ENCODE data around the gene ATG2A.

Gene ATG2A

DNA sequence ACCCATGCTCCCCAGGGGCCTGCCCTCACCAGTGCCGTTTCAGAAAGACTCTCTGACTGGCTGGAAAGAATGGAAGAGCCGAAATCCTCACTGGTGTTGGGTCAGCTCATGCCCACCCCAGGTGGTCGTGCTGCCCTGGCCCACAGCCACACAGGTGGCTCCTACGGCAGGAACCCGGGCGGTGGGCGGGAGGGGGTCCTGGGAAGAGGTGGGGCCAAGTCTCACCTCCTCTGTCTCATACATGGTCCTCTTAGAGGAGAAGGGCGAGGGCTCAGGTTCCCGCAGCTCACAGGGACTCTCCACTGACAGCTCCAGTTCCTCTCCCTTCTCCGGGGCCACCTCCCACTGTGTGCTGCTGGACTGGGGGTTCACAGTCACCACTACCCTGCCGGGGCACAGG lies 8.2 kb downstream of the ATG2A start:
- H3K27ac ChIP-seq = no peak overlapping the region
- H3K36me3 ChIP-seq = peaks cover 67% of the 10 kb centered on the region
- H3K27me3 ChIP-seq (ENCODE audit: insufficient read depth, low read depth, severe bottlenecking) = no peaks in the 10 kb centered on the region
- H3K4me3 ChIP-seq (ENCODE audit: low read depth, low read length) = no peak overlapping the region
- TF ChIP-seq CTCF (IDR thresholded peaks at IDR 0.05; ENCODE audit: low read depth, low read length) = no peak
- no peak for DNase-seq
- H3K9me3 ChIP-seq (ENCODE audit: severe bottlenecking) = no peaks in the 10 kb centered on the region

GRCh38 chr11:64906314-64906635 lies 10.7 kb downstream of the ATG2A start:
- H3K36me3 ChIP-seq = peaks cover 46% of the 10 kb centered on the region
- no peak for DNase-seq
- TF ChIP-seq CTCF (IDR thresholded peaks at IDR 0.05; ENCODE audit: low read depth, low read length) = no peak

DNA sequence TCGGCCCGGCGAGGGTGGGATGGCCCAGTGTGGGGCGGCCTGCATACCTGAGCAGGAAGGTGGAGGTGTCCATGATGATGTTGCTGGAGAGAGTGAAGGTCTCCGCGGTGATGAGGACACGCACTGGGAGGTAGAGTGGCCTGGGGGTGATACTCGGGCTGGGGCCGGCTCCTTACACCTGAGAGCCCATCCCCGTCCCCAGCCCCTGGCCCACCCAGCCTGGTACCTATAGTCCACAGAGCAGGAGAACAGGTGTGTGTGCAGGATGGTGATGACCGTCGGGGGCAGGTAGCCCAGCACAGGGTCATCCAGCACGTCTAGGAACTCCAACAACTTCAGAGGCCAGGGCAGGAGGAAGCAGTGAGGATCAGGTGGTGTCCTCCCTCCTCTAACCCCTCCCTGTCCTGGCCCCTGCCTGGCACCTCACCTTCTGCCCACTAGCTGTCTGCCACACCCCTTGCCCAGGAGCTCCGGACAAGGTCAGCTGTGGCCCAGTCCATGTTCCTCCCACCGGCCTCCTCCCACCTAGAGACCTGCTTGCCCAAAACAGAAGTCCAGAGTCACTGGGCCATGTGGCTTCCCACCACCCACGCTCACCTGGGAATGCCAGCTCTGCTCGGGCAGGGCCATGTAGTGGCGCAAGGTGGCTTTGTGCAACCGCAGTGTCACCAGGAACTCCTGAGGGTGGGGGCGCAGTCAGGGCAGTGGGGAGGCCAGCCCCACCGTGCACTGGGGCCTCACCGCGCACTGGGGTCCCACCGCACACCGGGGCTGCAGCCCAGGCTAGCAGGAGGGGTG lies 11.3 kb downstream of the ATG2A start:
- H3K27ac ChIP-seq = no peak overlapping the region
- H3K36me3 ChIP-seq = peaks cover 40% of the 10 kb centered on the region
- H3K27me3 ChIP-seq (ENCODE audit: insufficient read depth, low read depth, severe bottlenecking) = no peaks in the 10 kb centered on the region
- DNase-seq = no peak
- TF ChIP-seq CTCF (IDR thresholded peaks at IDR 0.05; ENCODE audit: low read depth, low read length) = no peak
- H3K9me3 ChIP-seq (ENCODE audit: severe bottlenecking) = no peaks in the 10 kb centered on the region
- no peak overlapping the region for H3K4me3 ChIP-seq (ENCODE audit: low read depth, low read length)

More at GRCh38 chr11:64906314-64906635, 10.7 kb downstream of the ATG2A start:
- H3K4me3 ChIP-seq (ENCODE audit: low read depth, low read length) = no peak overlapping the region
- no peaks in the 10 kb centered on the region for H3K27me3 ChIP-seq (ENCODE audit: insufficient read depth, low read depth, severe bottlenecking)
- H3K27ac ChIP-seq = no peak overlapping the region
- no peaks in the 10 kb centered on the region for H3K9me3 ChIP-seq (ENCODE audit: severe bottlenecking)

DNA sequence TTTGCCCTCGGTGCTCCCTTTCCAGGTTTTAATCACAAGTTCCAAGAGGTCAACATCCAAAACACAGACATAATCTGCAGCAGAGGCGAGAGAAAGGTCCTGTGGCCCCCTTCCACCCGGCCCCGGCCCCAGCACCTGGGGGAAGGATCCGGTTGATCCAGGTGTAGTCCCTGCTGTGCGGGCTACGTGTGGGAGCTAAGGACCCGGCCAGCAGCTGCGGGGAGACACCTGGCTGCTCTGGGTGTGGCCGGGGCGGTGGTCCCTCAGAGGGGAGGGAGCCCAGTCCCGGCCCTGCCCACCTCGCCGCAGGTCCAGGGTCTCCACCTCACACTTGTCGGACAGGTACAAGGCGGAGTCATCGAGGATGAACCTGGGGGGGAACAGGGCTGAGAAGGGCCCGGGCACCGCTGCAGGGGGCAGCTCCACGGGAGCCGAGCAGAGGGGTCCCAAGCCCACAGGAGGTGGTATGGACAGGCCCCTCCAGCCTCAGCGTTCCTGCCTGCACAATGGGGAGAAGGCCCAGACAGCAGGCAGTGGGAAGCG lies 13.6 kb downstream of the ATG2A start:
- Histone ChIP-seq H3K36me3 (peaks cover 26% of the 10 kb centered on the region), H3K4me3 (ENCODE audit: low read depth, low read length) (no peak overlapping the region), H3K27ac (no peak overlapping the region), H3K9me3 (ENCODE audit: severe bottlenecking) (no peaks in the 10 kb centered on the region), H3K27me3 (ENCODE audit: insufficient read depth, low read depth, severe bottlenecking) (no peaks in the 10 kb centered on the region)
- DNase-seq = no peak
- TF ChIP-seq CTCF (IDR thresholded peaks at IDR 0.05; ENCODE audit: low read depth, low read length) = no peak

DNA sequence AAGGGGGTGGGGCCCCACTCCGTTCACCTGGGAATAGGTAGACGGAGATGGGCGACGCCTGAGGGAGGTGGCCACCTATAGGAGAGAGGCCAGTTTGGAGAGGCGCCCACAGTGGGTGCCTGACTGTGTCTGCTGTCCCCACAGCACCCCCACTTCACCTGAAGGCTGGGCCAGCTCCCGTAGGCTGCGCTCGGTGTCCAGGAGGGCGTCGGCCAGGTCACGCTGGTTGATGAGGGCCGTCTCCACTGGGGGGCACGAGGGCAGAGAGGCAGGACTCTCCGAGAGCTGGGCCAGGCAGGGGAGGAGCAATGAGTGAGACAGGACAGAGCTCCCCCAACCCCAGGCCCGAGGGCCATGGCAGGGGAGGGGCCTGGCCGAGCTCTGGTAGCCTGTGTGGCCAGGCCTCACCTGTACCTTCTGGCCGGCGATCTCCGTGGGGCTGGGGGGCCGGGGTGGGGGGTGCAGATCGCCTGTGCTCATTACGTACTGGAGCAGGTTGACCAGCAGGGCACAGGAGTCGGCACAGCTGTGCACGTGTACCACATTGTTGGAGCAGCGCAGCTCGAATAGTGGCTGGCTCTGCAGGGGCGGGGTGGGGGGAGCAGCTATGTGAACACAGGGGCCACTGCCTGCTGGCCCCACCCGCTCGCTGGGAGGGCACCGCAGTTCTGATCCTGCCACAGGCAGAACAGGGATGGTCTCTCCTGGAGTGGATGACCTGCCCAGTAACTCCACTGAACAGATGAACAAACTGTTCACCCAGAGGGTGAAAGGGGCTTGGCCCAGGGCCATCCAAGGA lies 14.7 kb downstream of the ATG2A start:
- no peaks in the 10 kb centered on the region for H3K27me3 ChIP-seq (ENCODE audit: insufficient read depth, low read depth, severe bottlenecking)
- no peaks in the 10 kb centered on the region for H3K9me3 ChIP-seq (ENCODE audit: severe bottlenecking)
- no peak for DNase-seq
- no peak overlapping the region for H3K27ac ChIP-seq
- no peak for TF ChIP-seq CTCF (IDR thresholded peaks at IDR 0.05; ENCODE audit: low read depth, low read length)
- H3K4me3 ChIP-seq (ENCODE audit: low read depth, low read length) = no peak overlapping the region
- H3K36me3 ChIP-seq = peaks cover 24% of the 10 kb centered on the region
